GM10266 (cell line): ENCODE measurements around the gene BRD3.

ENCODE experiments used
- DNase-seq: peaks from one replicate; pipeline ENCODE4 v3.0.0; 2012; ENCODE audit errors: extremely low spot score
- CTCF ChIP-seq: IDR thresholded peaks from 2 replicates; pipeline ENCODE4 v1.5.1; 2012; ENCODE audit warnings: mild to moderate bottlenecking, low read depth; ENCODE audit not compliant: control insufficient read depth, insufficient read depth; ENCODE audit errors: missing control alignments

Gene BRD3

GRCh38 chr9:134024214-134024792, 43.5 kb downstream of the BRD3 start:
- no peak for TF ChIP-seq CTCF
- DNase-seq = no peak

- DNase-seq = no peak
- TF ChIP-seq CTCF = no peak
These were observed 52.9 kb downstream of the BRD3 start for GRCh38 chr9:134014946-134015345.

GRCh38 chr9:134011401-134011800, 56.4 kb downstream of the BRD3 start:
- no peak for DNase-seq
- no peak for TF ChIP-seq CTCF

- DNase-seq = no peak
- no peak for TF ChIP-seq CTCF
These were observed 57.3 kb downstream of the BRD3 start for GRCh38 chr9:134010310-134011173.

- no peak for TF ChIP-seq CTCF
- no peak for DNase-seq
These were observed 60.3 kb downstream of the BRD3 start for GRCh38 chr9:134007571-134007970.

GRCh38 chr9:134007150-134007549, 60.7 kb downstream of the BRD3 start:
- no peak for TF ChIP-seq CTCF
- DNase-seq = no peak

- TF ChIP-seq CTCF = no peak
- no peak for DNase-seq
These were observed 62.4 kb downstream of the BRD3 start for GRCh38 chr9:134005381-134005780.
